ENCODE measurements around the gene PLOD2.

The PLOD2 gene

DNA sequence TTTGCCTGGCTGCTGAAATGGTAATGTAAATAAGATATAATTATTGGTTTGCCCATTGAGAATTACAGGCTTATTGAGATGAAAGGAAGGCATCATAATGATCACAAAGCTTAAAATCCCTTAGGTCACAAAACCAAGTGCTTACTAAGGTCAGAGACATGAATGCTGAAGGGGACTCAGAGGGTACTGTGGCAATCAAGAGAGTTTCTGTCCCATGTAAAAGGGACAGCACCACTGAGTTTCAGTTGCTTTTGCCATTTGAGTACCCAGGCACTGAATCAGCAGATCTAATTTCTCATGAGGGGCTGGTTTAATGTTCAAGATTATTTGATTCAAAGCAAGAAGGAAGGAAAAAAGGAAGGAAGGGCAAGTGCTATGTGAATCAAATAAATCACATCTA lies 127.0 kb downstream of the PLOD2 start:
- DNase-seq, result no peak

DNA sequence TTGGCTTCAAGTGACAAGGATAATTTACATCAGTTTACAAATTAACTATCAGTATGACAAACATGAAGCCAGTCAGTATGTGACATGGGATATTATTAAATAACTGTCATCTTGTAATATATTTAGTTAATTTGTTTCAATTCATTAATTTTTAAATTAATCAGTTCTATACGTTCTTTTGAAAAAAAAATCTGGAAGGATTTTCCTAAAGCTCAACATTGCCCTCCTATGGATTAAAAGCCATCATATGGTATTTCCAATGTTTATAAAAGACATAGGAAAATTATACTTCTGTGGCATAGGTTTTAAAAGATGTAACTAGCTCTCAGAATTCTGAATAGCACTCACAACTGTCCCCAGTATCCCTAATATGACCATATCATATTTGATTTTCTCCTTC lies 134.4 kb downstream of the PLOD2 start:
- DNase-seq, result no peak

DNA sequence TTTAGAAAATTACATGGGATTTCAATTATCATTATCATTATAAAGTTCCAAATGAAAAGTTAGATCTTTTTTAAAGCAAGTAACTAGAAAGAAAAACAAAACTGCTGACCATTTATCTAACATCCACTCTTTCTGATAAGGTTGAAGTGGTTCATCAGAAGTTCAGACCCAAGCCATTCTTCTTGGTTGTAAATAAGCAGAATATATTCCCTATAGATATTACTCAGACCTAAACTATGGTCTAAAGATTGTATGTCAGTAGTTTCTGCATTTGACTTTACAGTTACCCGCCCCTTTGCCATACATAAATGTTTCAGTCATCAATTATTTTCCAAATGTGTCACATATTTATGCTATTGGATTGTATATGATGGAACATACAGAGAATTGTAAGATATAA lies 136.7 kb downstream of the PLOD2 start:
- no peak for DNase-seq

DNA sequence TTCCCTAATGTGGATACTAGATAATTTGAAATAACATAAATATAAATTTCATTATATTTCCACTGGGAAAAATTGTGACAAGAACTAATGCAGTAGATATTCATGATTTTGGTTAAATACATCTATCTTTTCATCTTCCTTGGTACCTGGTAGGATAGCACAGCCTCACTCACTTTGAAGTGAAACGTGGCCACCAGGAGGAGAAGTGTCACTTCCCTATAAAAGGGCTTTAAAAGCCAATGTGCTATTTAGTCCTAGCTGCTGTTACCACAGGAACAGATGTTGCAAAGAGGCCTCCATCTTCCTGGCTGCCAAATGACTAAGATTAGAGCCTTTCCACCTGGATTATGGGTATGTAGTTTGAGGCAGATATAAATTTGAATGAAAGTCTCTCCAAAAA lies 140.0 kb downstream of the PLOD2 start:
- DNase-seq, result no peak

DNA sequence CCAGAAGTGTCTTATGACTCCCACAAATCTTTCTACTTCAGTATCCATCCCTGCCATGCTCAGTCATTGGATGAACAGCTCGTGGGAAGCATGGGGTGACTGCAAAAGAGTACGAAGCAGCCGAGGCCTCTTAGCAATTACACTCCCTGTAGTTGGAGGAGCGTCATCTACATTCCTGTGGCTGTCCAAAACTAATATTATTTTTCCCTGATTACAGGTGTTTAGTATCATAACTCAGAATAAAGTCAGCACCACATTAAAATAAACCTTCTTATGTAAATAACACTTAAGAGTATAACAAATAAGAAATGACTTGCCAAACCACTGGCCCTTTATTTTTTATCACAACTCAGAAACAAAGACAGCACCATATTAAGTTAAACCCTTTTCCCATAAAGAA lies 141.5 kb downstream of the PLOD2 start:
- no peak for DNase-seq
